DND-41 (cell line): ENCODE results near the gene KRTAP10-7.

Experiments used
- EZH2 ChIP-seq: IDR thresholded peaks from 3 replicates; pipeline ENCODE4 v1.6.1; 2012; ENCODE audit warnings: borderline replicate concordance, low read depth, mild to moderate bottlenecking, moderate library complexity, low read length, inconsistent platforms; ENCODE audit not compliant: severe bottlenecking
- TF ChIP-seq, protein P1 (sequence below): IDR thresholded peaks from 2 replicates; pipeline ENCODE4 v1.5.1; 2012; ENCODE audit warnings: borderline replicate concordance, low read length, moderate library complexity, mild to moderate bottlenecking; ENCODE audit not compliant: poor library complexity, severe bottlenecking; ENCODE audit errors: extremely low read depth

DNA sequence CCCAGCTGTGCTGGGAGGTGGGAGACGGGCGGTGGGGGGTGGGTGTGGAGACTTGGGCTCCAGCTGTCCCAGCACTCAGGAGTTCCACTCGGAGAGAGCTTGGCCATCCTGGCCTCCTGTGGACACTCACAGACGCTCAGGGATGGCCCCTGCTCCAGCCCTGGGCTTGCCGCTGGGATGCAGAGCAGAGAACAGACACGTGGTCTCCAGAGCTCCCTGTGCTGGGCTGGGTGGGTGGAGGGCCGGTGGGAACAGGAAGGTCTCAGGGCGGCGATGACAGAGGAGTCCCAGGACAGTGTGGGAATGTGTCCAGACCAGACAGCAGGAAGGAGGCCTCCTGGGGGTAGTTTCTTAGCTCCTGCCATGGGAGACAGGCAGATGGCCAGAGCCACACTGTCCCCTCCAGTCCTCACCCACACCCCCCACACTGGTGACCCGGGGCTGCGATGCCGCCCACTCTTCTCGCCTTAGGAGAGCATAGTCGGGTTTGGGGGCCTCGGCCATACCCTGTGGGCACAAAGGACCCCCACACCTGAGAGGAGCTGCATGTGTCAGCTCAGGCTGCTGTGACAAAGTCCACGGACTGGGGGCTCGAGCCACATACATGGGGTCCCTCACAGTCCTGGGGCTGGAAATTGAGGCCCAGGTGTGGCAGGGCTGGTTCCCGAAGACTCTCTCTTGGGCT lies 28.5 kb downstream of the KRTAP10-7 start:
- TF ChIP-seq, protein P1, sequence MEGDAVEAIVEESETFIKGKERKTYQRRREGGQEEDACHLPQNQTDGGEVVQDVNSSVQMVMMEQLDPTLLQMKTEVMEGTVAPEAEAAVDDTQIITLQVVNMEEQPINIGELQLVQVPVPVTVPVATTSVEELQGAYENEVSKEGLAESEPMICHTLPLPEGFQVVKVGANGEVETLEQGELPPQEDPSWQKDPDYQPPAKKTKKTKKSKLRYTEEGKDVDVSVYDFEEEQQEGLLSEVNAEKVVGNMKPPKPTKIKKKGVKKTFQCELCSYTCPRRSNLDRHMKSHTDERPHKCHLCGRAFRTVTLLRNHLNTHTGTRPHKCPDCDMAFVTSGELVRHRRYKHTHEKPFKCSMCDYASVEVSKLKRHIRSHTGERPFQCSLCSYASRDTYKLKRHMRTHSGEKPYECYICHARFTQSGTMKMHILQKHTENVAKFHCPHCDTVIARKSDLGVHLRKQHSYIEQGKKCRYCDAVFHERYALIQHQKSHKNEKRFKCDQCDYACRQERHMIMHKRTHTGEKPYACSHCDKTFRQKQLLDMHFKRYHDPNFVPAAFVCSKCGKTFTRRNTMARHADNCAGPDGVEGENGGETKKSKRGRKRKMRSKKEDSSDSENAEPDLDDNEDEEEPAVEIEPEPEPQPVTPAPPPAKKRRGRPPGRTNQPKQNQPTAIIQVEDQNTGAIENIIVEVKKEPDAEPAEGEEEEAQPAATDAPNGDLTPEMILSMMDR, result no peak
- TF ChIP-seq EZH2, result no peak
